Peyer's patch (tissue), 4 donors: Measurements from ENCODE around the gene BRCA2.

Experiments used
- CTCF ChIP-seq, 6 experiments: fragments of 450-650 bp in 4 of 6; fragments of 200-600 bp in 2 of 6; sonication (generic) in 1 of 6; IDR thresholded peaks; one replicate each; pipeline ENCODE4 v1.5.1; 2017 to 2019; ENCODE audit warnings: antibody characterized with exemption in 6 of 6, mild to moderate bottlenecking in 3 of 6, moderate library complexity in 1 of 6
- POLR2A ChIP-seq, 2 donors: fragments of 450-650 bp; IDR thresholded peaks; one replicate each; pipeline ENCODE4 v1.5.1; 2017; ENCODE audit warnings: antibody characterized with exemption in 2 of 2, mild to moderate bottlenecking in 2 of 2, moderate library complexity in 2 of 2

GRCh38 chr13:32267836-32268439 lies 47.4 kb upstream of the BRCA2 start:
- TF ChIP-seq CTCF (IDR thresholded peaks at IDR 0.05) (peak; percentile 30 to 68 (median 56)), POLR2A (IDR thresholded peaks at IDR 0.05) (no peak)
